CD14-positive monocyte (primary cell): ENCODE measurements around the gene IQUB. TPM values are rescaled to one million over a fixed set of nuclear protein-coding genes. Genes with fewer than 3 reads are reported as not detected.

Experiments used
- DNase-seq, 3 donors: peaks; one replicate each; pipeline ENCODE4 v3.0.0-alpha.2; 2011 to 2022
- H2AFZ ChIP-seq: 2 replicates; pipeline ENCODE4 v1.6.0; 2012; ENCODE audit warnings: mild to moderate bottlenecking, low read depth, low read length, inconsistent platforms; ENCODE audit not compliant: insufficient read depth, poor library complexity, severe bottlenecking
- H3K27ac ChIP-seq, 2 donors: 1 replicate in 1 of 2; 2 replicates in 1 of 2; pipeline ENCODE4 v1.5.1; 2012 to 2013; ENCODE audit warnings: low read length in 2 of 2, control low read depth in 1 of 2, inconsistent platforms in 1 of 2, low read depth in 1 of 2, mild to moderate bottlenecking in 1 of 2
- H3K27me3 ChIP-seq, 2 donors: one replicate each; pipeline versions ENCODE4 v1.6.0 to v1.6.1; 2011 to 2013; ENCODE audit warnings: low read length in 2 of 2; ENCODE audit not compliant: control insufficient read depth in 2 of 2, insufficient read depth in 2 of 2
- H3K36me3 ChIP-seq, 2 donors: replicated peaks in 1 of 2; 1 replicate in 1 of 2; 2 replicates in 1 of 2; pipeline versions ENCODE4 v1.5.1 to v1.6.1; 2012 to 2013; ENCODE audit warnings: low read length in 2 of 2, control low read depth in 1 of 2, inconsistent platforms in 1 of 2, mild to moderate bottlenecking in 1 of 2; ENCODE audit not compliant: insufficient read depth in 2 of 2, control insufficient read depth in 1 of 2
- H3K4me1 ChIP-seq, 2 donors: 1 replicate in 1 of 2; 2 replicates in 1 of 2; pipeline versions ENCODE4 v1.5.1 to v1.6.1; 2012 to 2013; ENCODE audit warnings: low read length in 2 of 2, control low read depth in 1 of 2, inconsistent platforms in 1 of 2, mild to moderate bottlenecking in 1 of 2, moderate library complexity in 1 of 2; ENCODE audit not compliant: insufficient read depth in 2 of 2, control insufficient read depth in 1 of 2
- H3K4me2 ChIP-seq: replicated peaks from 2 replicates; pipeline ENCODE3; 2012; ENCODE audit warnings: low read length, moderate library complexity, mild to moderate bottlenecking; ENCODE audit not compliant: poor library complexity, severe bottlenecking; ENCODE audit errors: extremely low read depth
- H3K4me3 ChIP-seq, 3 experiments: fragments of 200-600 bp in 1 of 3; sonication (generic) in 1 of 3; replicated peaks in 1 of 3; 1 replicate in 2 of 3; 2 replicates in 1 of 3; pipeline ENCODE4 v1.5.1; 2011 to 2013; ENCODE audit warnings: low read length in 3 of 3, mild to moderate bottlenecking in 3 of 3, control low read depth in 2 of 3, low read depth in 2 of 3, inconsistent platforms in 1 of 3, moderate library complexity in 1 of 3
- H3K79me2 ChIP-seq: 2 replicates; pipeline ENCODE4 v1.6.0; 2012; ENCODE audit warnings: mild to moderate bottlenecking, control low read depth, inconsistent platforms, low read length, moderate library complexity; ENCODE audit not compliant: insufficient read depth
- H3K9ac ChIP-seq: 2 replicates; pipeline ENCODE4 v1.6.0; 2017; ENCODE audit warnings: low read length, mild to moderate bottlenecking; ENCODE audit not compliant: insufficient read depth, poor library complexity, severe bottlenecking
- H3K9me3 ChIP-seq, 2 donors: replicated peaks in 1 of 2; 1 replicate in 1 of 2; 2 replicates in 1 of 2; pipeline versions ENCODE4 v1.5.1 to v1.6.1; 2012 to 2013; ENCODE audit warnings: low read length in 2 of 2, control low read depth in 1 of 2; ENCODE audit not compliant: control insufficient read depth in 1 of 2, insufficient read depth in 1 of 2
- H4K20me1 ChIP-seq: 2 replicates; pipeline ENCODE4 v1.6.0; 2012; ENCODE audit warnings: mild to moderate bottlenecking, low read length, control low read depth, moderate library complexity; ENCODE audit not compliant: insufficient read depth
- H3K27ac Mint-ChIP-seq, 7 donors: one replicate each; pipeline ENCODE4 v1.8.0; 2020; ENCODE audit warnings: mild to moderate bottlenecking in 7 of 7, mixed read lengths in 7 of 7, moderate library complexity in 6 of 7, inconsistent platforms in 2 of 7
- H3K27me3 Mint-ChIP-seq, 3 donors: one replicate each; pipeline ENCODE4 v1.8.0; 2021 to 2022; ENCODE audit warnings: low read depth in 3 of 3, mild to moderate bottlenecking in 3 of 3, mixed read lengths in 3 of 3, moderate library complexity in 3 of 3, inconsistent platforms in 1 of 3
- H3K36me3 Mint-ChIP-seq, 2 donors: one replicate each; pipeline ENCODE4 v1.8.0; 2020; ENCODE audit warnings: mixed read lengths in 2 of 2, inconsistent platforms in 1 of 2, mild to moderate bottlenecking in 1 of 2
- H3K4me1 Mint-ChIP-seq: one replicate; pipeline ENCODE4 v1.8.0; 2020; ENCODE audit warnings: mild to moderate bottlenecking, mixed read lengths
- H3K4me3 Mint-ChIP-seq, 2 donors: one replicate each; pipeline ENCODE4 v1.8.0; 2020; ENCODE audit warnings: mild to moderate bottlenecking in 2 of 2, mixed read lengths in 2 of 2, moderate library complexity in 1 of 2
- H3K9me3 Mint-ChIP-seq, 7 donors: one replicate each; pipeline ENCODE4 v1.8.0; 2020 to 2022; ENCODE audit warnings: mixed read lengths in 7 of 7, mild to moderate bottlenecking in 6 of 7, moderate library complexity in 6 of 7, inconsistent platforms in 2 of 7
- CTCF ChIP-seq: fragments of 200-600 bp; IDR thresholded peaks from one replicate; pipeline ENCODE4 v1.8.0; 2022; ENCODE audit warnings: antibody characterized with exemption, mild to moderate bottlenecking
- WGBS: methylation state at CpG from one replicate; pipeline ENCODE4 v1.1.5; 2013; ENCODE audit warnings: missing lambda C conversion rate; ENCODE audit not compliant: insufficient coverage; 5-methylcytosine and 5-hydroxymethylcytosine counted together
- intact Hi-C, 2 donors: fragments of 100-400 bp; cut with micrococcal nuclease; formaldehyde crosslinking; loops; one replicate each; pipeline versions ENCODE4 v1.15.0 to v1.15.1; 2023
- polyA plus RNA-seq, 3 donors: library from polyadenylated mRNA; depleted of rRNA in 1 of 3; unstranded in 2 of 3; stranded (reverse) in 1 of 3; fragments of 300-500 nt in 2 of 3; fragments of >200 nt in 1 of 3; fragmentation: Illumina TruSeq in 2 of 3; gene quantifications; 1 replicate in 2 of 3; 2 replicates in 1 of 3; pipeline ENCODE4 v1.2.3, GENCODE V29; 2012 to 2021

Gene IQUB
- polyA plus RNA-seq, 3 donors, result 0.07 TPM; not detected in 2

GRCh38 chr7:123569352-123570010 lies 35.1 kb upstream of the IQUB start:
- no peaks in the 10 kb centered on the region for H3K79me2 ChIP-seq
- intact Hi-C loops, result no loop called here
- no peaks in the 10 kb centered on the region for H3K9me3 Mint-ChIP-seq
- no peaks in the 10 kb centered on the region for H3K36me3 ChIP-seq
- no peak overlapping the region for H3K9ac ChIP-seq
- H2AFZ ChIP-seq, result no peak overlapping the region
- no peak overlapping the region for H3K4me2 ChIP-seq
- no peak for TF ChIP-seq CTCF
- H3K27ac Mint-ChIP-seq, result peak overlapping the region in 4 of 7 donors; percentile 9 to 62 (median 44)
- peak overlapping the region in 1 of 2 donors; percentile 31 for H3K27ac ChIP-seq
- H3K4me1 ChIP-seq, result no peaks in the 10 kb centered on the region
- no peak overlapping the region for H3K4me3 ChIP-seq
- no peaks in the 10 kb centered on the region for H4K20me1 ChIP-seq
- H3K27me3 Mint-ChIP-seq, result peaks cover 0 to 5% (median 1%) of the 10 kb centered on the region in 3 donors
- 0% methylated on average over 1 of the region's 2 CpGs for WGBS
- H3K4me3 Mint-ChIP-seq, result no peak overlapping the region
- H3K4me1 Mint-ChIP-seq, result peaks cover 11% of the 10 kb centered on the region
- peak in 1 of 3 donors; percentile 16 for DNase-seq
- H3K36me3 Mint-ChIP-seq, result no peaks in the 10 kb centered on the region
- no peaks in the 10 kb centered on the region for H3K9me3 ChIP-seq
- peaks cover 0 to 2% of the 10 kb centered on the region in 2 donors for H3K27me3 ChIP-seq

DNA sequence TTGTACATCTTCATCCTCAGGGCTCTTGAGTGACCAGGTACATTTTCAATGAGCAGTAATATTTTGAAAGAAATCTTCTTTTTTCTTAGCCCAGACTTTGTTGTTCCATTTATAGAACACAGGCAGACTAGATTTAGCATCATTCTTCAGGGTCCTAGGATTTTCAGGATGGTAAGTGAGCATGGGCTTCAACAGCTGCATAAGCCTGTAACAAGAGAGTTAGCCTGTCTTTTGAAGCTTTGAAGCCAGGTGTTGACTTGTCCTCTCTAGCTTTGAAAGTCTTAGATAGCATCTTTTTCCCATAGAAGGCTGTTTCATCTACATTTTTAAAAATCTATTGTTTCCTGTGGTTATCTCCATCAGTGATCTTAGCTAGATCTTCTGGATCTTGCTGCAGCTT lies 27.7 kb upstream of the IQUB start:
- no peak overlapping the region for H3K4me3 ChIP-seq
- peaks cover 5% of the 10 kb centered on the region for H3K79me2 ChIP-seq
- DNase-seq, result no peak
- H4K20me1 ChIP-seq, result no peaks in the 10 kb centered on the region
- no peak overlapping the region for H3K4me3 Mint-ChIP-seq
- intact Hi-C loops, result no loop called here
- H3K27ac Mint-ChIP-seq, result no peak overlapping the region
- no peak for TF ChIP-seq CTCF
- peaks cover 0 to 2% (median 0%) of the 10 kb centered on the region in 7 donors for H3K9me3 Mint-ChIP-seq
- peaks cover 4 to 6% of the 10 kb centered on the region in 2 donors for H3K4me1 ChIP-seq
- no peak overlapping the region for H3K9ac ChIP-seq
- peaks cover 2 to 8% of the 10 kb centered on the region in 2 donors for H3K27me3 ChIP-seq
- peaks cover 3% of the 10 kb centered on the region for H3K4me1 Mint-ChIP-seq
- peaks cover 0 to 2% of the 10 kb centered on the region in 2 donors for H3K36me3 Mint-ChIP-seq
- H3K4me2 ChIP-seq, result no peak overlapping the region
- H3K36me3 ChIP-seq, result no peaks in the 10 kb centered on the region
- H3K27ac ChIP-seq, result no peak overlapping the region
- H2AFZ ChIP-seq, result no peak overlapping the region
- no peaks in the 10 kb centered on the region for H3K9me3 ChIP-seq
- peaks cover 7 to 10% (median 9%) of the 10 kb centered on the region in 3 donors for H3K27me3 Mint-ChIP-seq
